HEK293T (cell line): ENCODE measurements around the gene MYRF.

Experiments used
- CTCF ChIA-PET: fragments of 350-600 bp; formaldehyde crosslinking; extraction: SDS; loops from one replicate; lab custom pipeline; 2021; ENCODE audit warnings: antibody characterized with exemption, inconsistent platforms; lab: Yijun Ruan, JAX
- POLR2A ChIA-PET: fragments of 350-600 bp; formaldehyde crosslinking; extraction: SDS; loops from one replicate; lab custom pipeline; 2020; ENCODE audit warnings: antibody characterized with exemption, inconsistent platforms; lab: Yijun Ruan, JAX
- DNase-seq: peaks from one replicate; pipeline ENCODE4 v3.0.0; 2012; ENCODE audit warnings: mixed read lengths; ENCODE audit errors: extremely low spot score
- ARNT ChIP-seq: fragments of 450-650 bp; IDR thresholded peaks from 2 replicates; pipeline ENCODE4 v1.6.1; 2017; ENCODE audit warnings: mild to moderate bottlenecking
- BHLHE40 ChIP-seq: fragments of 450-650 bp; IDR thresholded peaks from 2 replicates; pipeline ENCODE4 v1.6.1; 2016; ENCODE audit warnings: mild to moderate bottlenecking, moderate library complexity, borderline replicate concordance
- CTBP1 ChIP-seq: fragments of 450-650 bp; IDR thresholded peaks from 2 replicates; pipeline ENCODE4 v1.6.1; 2016; ENCODE audit warnings: borderline replicate concordance
- ELF4 ChIP-seq: fragments of 450-650 bp; IDR thresholded peaks from 2 replicates; pipeline ENCODE4 v1.6.1; 2017; ENCODE audit warnings: antibody characterized with exemption
- FOXA1 ChIP-seq: fragments of 450-650 bp; IDR thresholded peaks from 2 replicates; pipeline ENCODE4 v1.6.1; 2016; ENCODE audit warnings: mild to moderate bottlenecking
- FOXK2 ChIP-seq: fragments of 450-650 bp; IDR thresholded peaks from 2 replicates; pipeline ENCODE4 v1.6.1; 2016; ENCODE audit warnings: mild to moderate bottlenecking
- FOXM1 ChIP-seq: fragments of 450-650 bp; IDR thresholded peaks from 2 replicates; pipeline ENCODE4 v1.6.1; 2017; ENCODE audit warnings: mild to moderate bottlenecking, borderline replicate concordance
- HDGF ChIP-seq: fragments of 450-650 bp; IDR thresholded peaks from 2 replicates; pipeline ENCODE4 v1.6.1; 2017; ENCODE audit warnings: antibody characterized with exemption, borderline replicate concordance
- L3MBTL2 ChIP-seq: fragments of 450-650 bp; conservative IDR thresholded peaks from 2 replicates; pipeline ENCODE4 v1.6.1; 2016; ENCODE audit warnings: mild to moderate bottlenecking
- LEF1 ChIP-seq: fragments of 450-650 bp; IDR thresholded peaks from 2 replicates; pipeline ENCODE4 v1.6.1; 2017; ENCODE audit warnings: mild to moderate bottlenecking, borderline replicate concordance
- NFRKB ChIP-seq: fragments of 450-650 bp; IDR thresholded peaks from 2 replicates; pipeline ENCODE4 v1.6.1; 2016; ENCODE audit warnings: mild to moderate bottlenecking, moderate library complexity
- PKNOX1 ChIP-seq: fragments of 450-650 bp; IDR thresholded peaks from 2 replicates; pipeline ENCODE4 v1.6.1; 2016
- SP1 ChIP-seq: fragments of 450-650 bp; IDR thresholded peaks from 2 replicates; pipeline ENCODE4 v1.6.1; 2017
- SUZ12 ChIP-seq: fragments of 450-650 bp; IDR thresholded peaks from 2 replicates; pipeline ENCODE4 v1.6.1; 2016; ENCODE audit warnings: mild to moderate bottlenecking
- TARDBP ChIP-seq: fragments of 450-650 bp; IDR thresholded peaks from 2 replicates; pipeline ENCODE4 v1.6.1; 2016
- ZNF384 ChIP-seq: fragments of 450-650 bp; IDR thresholded peaks from 2 replicates; pipeline ENCODE4 v1.6.1; 2016

The MYRF gene

DNA sequence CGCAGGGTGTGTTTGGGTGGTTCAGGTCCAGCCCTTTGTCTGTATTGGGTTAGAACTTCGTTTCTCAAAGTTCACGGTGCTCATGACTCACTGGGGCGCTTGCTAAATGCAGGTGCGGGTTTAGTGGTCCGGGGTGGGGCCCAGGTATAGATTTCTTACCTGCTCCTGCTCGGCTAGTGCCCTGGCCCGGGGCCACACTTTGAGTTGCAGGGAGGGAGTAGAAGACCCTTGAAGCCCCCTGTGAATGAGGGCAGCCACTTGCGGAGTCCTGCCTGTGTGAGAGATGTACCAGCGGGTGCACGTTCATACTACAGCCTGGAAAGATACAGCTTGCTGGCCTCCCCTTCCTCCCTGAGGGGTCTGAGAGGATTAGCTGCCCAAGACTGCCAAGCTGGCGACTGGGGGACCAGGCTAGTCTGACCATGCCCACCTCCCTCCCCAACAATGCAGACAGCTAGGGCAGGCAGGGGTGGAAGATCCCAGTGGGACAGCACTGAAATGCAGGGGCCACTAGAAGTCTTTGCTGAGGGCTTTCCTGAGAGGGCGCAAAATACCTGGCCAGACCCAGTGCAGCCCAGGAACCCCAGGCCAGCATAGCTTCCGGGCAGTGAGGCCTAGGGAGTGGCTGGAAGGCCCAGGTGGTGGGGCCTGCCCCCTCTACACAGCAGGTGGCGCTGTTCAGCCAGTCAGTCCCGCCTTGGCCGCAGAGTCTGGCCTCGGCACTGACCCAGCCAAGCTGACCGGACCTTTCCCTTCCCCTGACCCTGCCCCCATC, 5.1 kb upstream of the MYRF start:
- CTCF ChIA-PET, result interaction anchor here (0.5 to 3.7 kb wide), 14 partner anchors 10 to 365 kb away, joined by 3 to 17 read pairs (median 4); partner anchors contain the start of genes FEN1 and TMEM258
- POLR2A ChIA-PET, result interaction anchor here (0.9 to 1.0 kb wide), 3 partner anchors 35 to 45 kb away, joined by 3 to 5 read pairs (median 4); partner anchors contain the start of genes FEN1 and TMEM258
- TF ChIP-seq ARNT (no peak), PKNOX1 (no peak), CTBP1 (no peak), HDGF (no peak), LEF1 (no peak), TARDBP (no peak), FOXK2 (no peak), ELF4 (no peak), SUZ12 (no peak), SP1 (no peak), L3MBTL2 (no peak), ZNF384 (no peak), NFRKB (no peak), BHLHE40 (no peak), FOXA1 (no peak), FOXM1 (no peak)
- peak; percentile 83 for DNase-seq

DNA sequence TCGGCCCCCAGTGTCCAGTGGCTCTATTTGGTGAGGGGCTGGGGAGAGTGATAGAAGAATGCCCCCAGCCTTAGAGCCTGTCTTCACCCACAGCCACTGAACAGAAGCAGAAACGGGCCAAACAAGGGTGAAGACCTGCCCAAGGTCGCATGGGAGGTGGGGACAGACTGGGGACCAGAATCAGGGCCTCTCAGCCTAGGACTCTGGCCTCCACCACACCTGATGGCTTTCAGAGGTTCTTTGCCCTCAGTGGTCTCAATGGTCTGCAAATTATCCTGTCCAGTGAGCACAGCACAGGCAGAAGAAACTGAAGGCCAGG, 4.5 kb upstream of the MYRF start:
- TF ChIP-seq HDGF (no peak), LEF1 (no peak), TARDBP (no peak), FOXA1 (no peak), FOXM1 (no peak), ZNF384 (no peak)
- ChIA-PET CTCF (interaction anchor here (0.6 to 3.7 kb wide), 9 partner anchors 10 to 334 kb away, joined by 3 to 17 read pairs (median 4); partner anchors contain the start of genes FEN1 and TMEM258), POLR2A (interaction anchor here (0.9 to 1.0 kb wide), 3 partner anchors 34 to 45 kb away, joined by 3 to 5 read pairs (median 4); partner anchors contain the start of genes FEN1 and TMEM258)
- no peak for DNase-seq

DNA sequence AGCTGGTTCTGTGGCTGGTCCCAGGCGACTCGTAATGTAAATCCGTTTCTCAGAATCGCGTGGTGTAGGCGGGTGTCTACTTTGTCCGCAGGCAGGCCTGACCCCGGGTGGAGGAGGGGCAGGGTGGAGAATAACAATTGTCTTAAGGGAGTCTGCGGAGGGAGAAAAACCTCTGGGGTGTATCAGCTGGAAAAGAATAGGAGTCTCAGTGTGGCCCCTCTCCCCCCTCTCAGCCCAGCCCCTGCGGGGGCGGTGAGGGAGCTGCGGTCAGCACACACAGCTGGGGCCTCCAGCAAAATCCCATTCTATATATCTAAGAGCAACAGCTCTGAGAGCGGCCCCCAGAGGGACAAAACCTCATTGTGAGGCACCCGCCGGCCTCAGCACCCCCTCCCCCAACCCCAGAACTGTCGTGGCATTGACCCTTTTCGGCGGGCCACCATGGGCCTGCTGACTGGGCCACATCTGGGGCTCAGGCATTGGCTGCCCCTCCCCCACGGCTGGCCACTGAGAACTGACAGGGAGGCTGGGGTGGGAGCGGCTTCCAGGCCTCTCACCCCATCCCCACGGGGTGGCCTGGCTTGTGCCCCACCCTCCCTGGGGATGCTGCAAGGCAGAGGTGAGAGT, 2.7 kb upstream of the MYRF start:
- ChIA-PET CTCF (interaction anchor here (0.7 to 3.7 kb wide), 3 partner anchors 17 to 45 kb away, joined by 3 to 17 read pairs (median 4); no protein-coding TSS in a partner anchor), POLR2A (interaction anchor here (0.9 kb wide), 1 partner anchor 43 kb away, joined by 3 read pairs; the partner anchor contains the start of gene FEN1)
- TF ChIP-seq SUZ12 (no peak), NFRKB (no peak), FOXA1 (no peak), PKNOX1 (no peak), HDGF (no peak), BHLHE40 (no peak), TARDBP (no peak), ELF4 (no peak), CTBP1 (no peak), L3MBTL2 (no peak), ZNF384 (no peak), SP1 (no peak), LEF1 (no peak), FOXM1 (no peak), ARNT (no peak), FOXK2 (no peak)
- DNase-seq, result no peak

DNA sequence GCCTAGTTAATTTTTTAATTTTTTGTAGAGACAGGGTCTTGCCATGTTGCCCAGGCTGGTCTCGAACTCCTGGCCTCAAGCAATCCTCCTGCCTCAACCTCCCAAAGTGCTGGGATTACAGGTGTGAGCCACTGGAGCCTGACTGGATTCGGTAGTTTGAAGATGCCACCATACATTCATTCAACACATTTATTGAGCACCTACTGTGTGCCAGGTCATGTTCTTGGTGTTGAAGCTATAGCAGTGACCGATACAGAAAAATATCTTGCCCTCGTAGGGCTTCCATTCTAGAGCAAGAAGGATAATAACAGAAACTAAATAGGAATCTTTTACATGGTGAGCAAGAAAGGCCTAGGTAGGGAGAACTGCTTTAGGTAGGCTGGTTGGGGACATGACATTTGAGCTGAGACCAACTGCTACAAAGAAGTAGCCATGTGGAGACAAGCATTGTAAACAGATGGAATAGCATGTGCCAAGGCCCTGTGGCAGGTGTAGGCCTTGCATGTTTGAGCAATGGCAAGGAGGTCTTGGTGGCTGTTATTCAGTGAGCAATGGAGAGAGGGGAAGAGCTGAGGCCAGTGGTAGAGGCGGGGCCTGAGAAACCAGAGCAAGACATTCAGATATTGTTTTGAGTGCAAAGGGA, 1.7 kb upstream of the MYRF start:
- no peak for TF ChIP-seq BHLHE40
- no peak for TF ChIP-seq HDGF
- TF ChIP-seq ZNF384, result no peak
- TF ChIP-seq FOXA1, result no peak
- no peak for TF ChIP-seq SUZ12
- no peak for TF ChIP-seq TARDBP
- no peak for TF ChIP-seq SP1
- TF ChIP-seq NFRKB, result no peak
- TF ChIP-seq FOXM1, result no peak
- TF ChIP-seq ARNT, result no peak
- TF ChIP-seq FOXK2, result no peak
- TF ChIP-seq CTBP1, result no peak
- no peak for TF ChIP-seq L3MBTL2
- TF ChIP-seq ELF4, result no peak
- no peak for TF ChIP-seq PKNOX1
- TF ChIP-seq LEF1, result no peak
- ChIA-PET CTCF (interaction anchor here (0.6 to 1.9 kb wide), 4 partner anchors 18 to 357 kb away, joined by 3 to 6 read pairs (median 4); no protein-coding TSS in a partner anchor), POLR2A (no interaction called here)
- DNase-seq, result no peak

DNA sequence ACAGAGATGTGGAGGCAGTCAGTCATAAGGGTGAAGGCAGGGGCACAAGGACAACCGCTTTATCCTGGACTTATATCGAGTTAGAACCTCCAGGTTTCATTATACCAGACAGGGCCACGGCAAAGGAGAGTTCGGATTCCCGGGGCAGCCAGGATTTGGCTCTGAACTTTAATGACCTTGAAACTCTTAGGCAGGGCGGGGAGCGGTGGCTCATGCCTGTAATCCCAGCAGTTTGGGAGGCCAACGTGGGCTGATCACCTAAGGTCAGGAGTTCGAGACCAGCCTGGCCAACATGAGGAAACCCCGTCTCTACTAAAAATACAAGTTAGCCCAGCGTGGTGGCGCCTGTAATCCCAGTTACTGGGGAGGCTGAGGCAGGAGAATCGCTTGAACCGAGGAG, 1.1 kb upstream of the MYRF start:
- POLR2A ChIA-PET, result no interaction called here
- TF ChIP-seq L3MBTL2 (no peak), SUZ12 (no peak), NFRKB (no peak), PKNOX1 (no peak), FOXK2 (no peak), FOXA1 (no peak), BHLHE40 (no peak), ARNT (no peak), CTBP1 (no peak), SP1 (no peak), HDGF (no peak), ZNF384 (no peak), ELF4 (no peak), FOXM1 (no peak), LEF1 (no peak), TARDBP (no peak)
- no peak for DNase-seq
- CTCF ChIA-PET, result interaction anchor here (0.6 to 1.9 kb wide), 4 partner anchors 18 to 357 kb away, joined by 3 to 6 read pairs (median 4); no protein-coding TSS in a partner anchor
